Measurements from ENCODE around the gene CKLF. TPM values are rescaled to one million over a fixed set of nuclear protein-coding genes. Genes with fewer than 3 reads are reported as not detected.
A peak's percentile ranks its signal among the peaks of the same experiment; 100 is the strongest.
"Not testable (repeated sequence)": the region's sequence is repeated elsewhere in the genome, so short reads cannot be mapped to it uniquely, and the experiment has no call there.

The CKLF gene
- total RNA-seq, 1 donor from 2014 or later, result 37.0 TPM

GRCh38 chr16:66596986-66597848 is 44.8 kb downstream of the CKLF start:
- no peak for DNase-seq

- DNase-seq, result no peak
Observed at GRCh38 chr16:66598111-66598510, 45.7 kb downstream of the CKLF start.

- no peak for DNase-seq
Observed at GRCh38 chr16:66599726-66600125, 47.4 kb downstream of the CKLF start.

GRCh38 chr16:66600477-66600876 is 48.1 kb downstream of the CKLF start:
- no peak for DNase-seq

GRCh38 chr16:66601471-66601870 is 49.1 kb downstream of the CKLF start:
- no peak for DNase-seq

- DNase-seq, result no peak
Observed at GRCh38 chr16:66603537-66604375, 51.4 kb downstream of the CKLF start.

- DNase-seq, result no peak
Observed at GRCh38 chr16:66604376-66605176, 52.2 kb downstream of the CKLF start, which contains the start of gene CMTM3. Gene CMTM3 (plus strand): TSS chr16:66604704. CDS start chr16:66604806, 102 bp downstream.

GRCh38 chr16:66605177-66605978 is 53.0 kb downstream of the CKLF start:
- no peak for DNase-seq

GRCh38 chr16:66605979-66606751 is 53.8 kb downstream of the CKLF start:
- no peak for DNase-seq

- DNase-seq, result peak; percentile 67
Observed at GRCh38 chr16:66608241-66609138, 56.1 kb downstream of the CKLF start.

GRCh38 chr16:66609139-66609510 is 56.7 kb downstream of the CKLF start:
- DNase-seq, result no peak

- no peak for DNase-seq
Observed at GRCh38 chr16:66610111-66610820, 57.9 kb downstream of the CKLF start.

GRCh38 chr16:66611911-66612310 is 59.5 kb downstream of the CKLF start:
- DNase-seq, result not testable (repeated sequence)

GRCh38 chr16:66612422-66612821 is 60.0 kb downstream of the CKLF start:
- DNase-seq, result no peak

- no peak for DNase-seq
Observed at GRCh38 chr16:66614161-66614802, 61.9 kb downstream of the CKLF start.
